T-cell (primary cell): ENCODE measurements around the gene TBX10. TPM values are rescaled to one million over a fixed set of nuclear protein-coding genes. Genes with fewer than 3 reads are reported as not detected.
"Not testable (repeated sequence)": the region's sequence is repeated elsewhere in the genome, so short reads cannot be mapped to it uniquely, and the experiment has no call there.

Source experiments
- ATAC-seq, 4 experiments: fragments of 200-7000 bp in 3 of 4; fragments of 150-1000 bp in 1 of 4; cut with Tn5 transposase; replicated peaks in 1 of 4; 1 replicate in 3 of 4; 2 replicates in 1 of 4; pipeline ENCODE4 v1.10.0; 2021; ENCODE audit warnings: moderate library complexity in 3 of 4, mild to moderate bottlenecking in 2 of 4, moderate number of reproducible peaks in 1 of 4
- CTCF ChIA-PET, 2 donors: fragments of 300-600 bp; sonication (Branson Sonifier 250); formaldehyde crosslinking; loops; one replicate each; lab custom pipeline; 2022; ENCODE audit warnings: antibody characterized with exemption in 2 of 2; lab: Charles Lee
- POLR2A ChIA-PET, 2 donors: fragments of 300-600 bp; sonication (Branson Sonifier 250); formaldehyde crosslinking; loops; one replicate each; lab custom pipeline; 2022; ENCODE audit warnings: antibody characterized with exemption in 2 of 2; lab: Charles Lee
- DNase-seq, 35 experiments: peaks; one replicate each; pipeline versions ENCODE4 v3.0.0 to v3.0.0-alpha.2; 2013 to 2023
- H3K27ac ChIP-seq: one replicate; pipeline ENCODE4 v1.5.1; 2013; ENCODE audit warnings: low read length
- H3K27me3 ChIP-seq, 2 experiments: replicated peaks in 1 of 2; 1 replicate in 1 of 2; 2 replicates in 1 of 2; pipeline versions ENCODE4 v1.6.1 to v1.7.0; 2013; ENCODE audit warnings: low read length in 1 of 2, mixed read lengths in 1 of 2; ENCODE audit not compliant: control insufficient read depth in 2 of 2, insufficient read depth in 2 of 2; ENCODE audit errors: extremely low read depth in 1 of 2
- H3K36me3 ChIP-seq, 2 donors: 1 replicate in 1 of 2; 2 replicates in 1 of 2; pipeline versions ENCODE4 v1.6.1 to v1.7.0; 2013; ENCODE audit warnings: low read length in 1 of 2; ENCODE audit not compliant: control insufficient read depth in 2 of 2, insufficient read depth in 1 of 2; ENCODE audit errors: extremely low read depth in 1 of 2
- H3K4me1 ChIP-seq, 2 experiments: 1 replicate in 1 of 2; 2 replicates in 1 of 2; pipeline versions ENCODE4 v1.6.1 to v1.7.0; 2013; ENCODE audit warnings: low read length in 2 of 2, mixed read lengths in 1 of 2; ENCODE audit not compliant: insufficient read depth in 2 of 2, control insufficient read depth in 1 of 2; ENCODE audit errors: extremely low read depth in 1 of 2
- H3K4me3 ChIP-seq, 2 donors: 1 replicate in 1 of 2; 2 replicates in 1 of 2; pipeline versions ENCODE4 v1.5.1 to v1.7.0; 2013; ENCODE audit warnings: mild to moderate bottlenecking in 2 of 2, low read length in 1 of 2, moderate library complexity in 1 of 2; ENCODE audit not compliant: control insufficient read depth in 1 of 2; ENCODE audit errors: extremely low read depth in 1 of 2
- H3K9me3 ChIP-seq: 2 replicates; pipeline ENCODE4 v1.7.0; 2013
- H3K27ac Mint-ChIP-seq, 2 donors: one replicate each; pipeline ENCODE4 v1.8.0; 2020 to 2021; ENCODE audit warnings: mild to moderate bottlenecking in 2 of 2, mixed read lengths in 2 of 2
- H3K27me3 Mint-ChIP-seq, 2 donors: one replicate each; pipeline ENCODE4 v1.8.0; 2021 to 2022; ENCODE audit warnings: mixed read lengths in 2 of 2
- H3K36me3 Mint-ChIP-seq: one replicate; pipeline ENCODE4 v1.8.0; 2021; ENCODE audit warnings: mixed read lengths
- H3K4me1 Mint-ChIP-seq, 3 donors: one replicate each; pipeline ENCODE4 v1.8.0; 2020 to 2022; ENCODE audit warnings: mixed read lengths in 3 of 3, mild to moderate bottlenecking in 1 of 3
- H3K4me3 Mint-ChIP-seq, 3 donors: one replicate each; pipeline ENCODE4 v1.8.0; 2020 to 2022; ENCODE audit warnings: mild to moderate bottlenecking in 3 of 3, mixed read lengths in 3 of 3, moderate library complexity in 3 of 3
- H3K9me3 Mint-ChIP-seq, 3 donors: one replicate each; pipeline ENCODE4 v1.8.0; 2020 to 2022; ENCODE audit warnings: mixed read lengths in 3 of 3
- WGBS: methylation state at CpG from one replicate; pipeline ENCODE4 v1.1.5; 2013; ENCODE audit warnings: missing lambda C conversion rate; ENCODE audit not compliant: insufficient coverage; 5-methylcytosine and 5-hydroxymethylcytosine counted together
- total RNA-seq, 35 experiments: library from RNA in 6 of 35; stranded (reverse) in 6 of 35; fragments of 120-200 nt in 1 of 35; gene quantifications; one replicate each; pipeline versions ENCODE4 v1.2.1 to v1.2.4 and lab custom pipeline; 2013 to 2026

Gene TBX10
- total RNA-seq = not detected
- not detected for total RNA-seq (2013)
- total RNA-seq (lab: John Stamatoyannopoulos, UW) = 0 to 0.10 (median 0) reads per million in 29 experiments

GRCh38 chr11:67639438-67639859 is at the start of gene TBX10:
TBX10 (minus strand) TSS chr11:67639763; CDS start chr11:67639472, 291 bp downstream.
- Mint-ChIP-seq H3K36me3 (no peaks in the 10 kb centered on the region), H3K9me3 (no peaks in the 10 kb centered on the region), H3K4me3 (no peak within 1 kb of the TSS), H3K27ac (no peak within 1 kb of the TSS), H3K4me1 (peaks cover 0 to 4% (median 0%) of the 10 kb centered on the region in 3 donors), H3K27me3 (no peaks in the 10 kb centered on the region)
- Histone ChIP-seq H3K4me3 (no peak within 1 kb of the TSS), H3K9me3 (no peaks in the 10 kb centered on the region), H3K36me3 (no peaks in the 10 kb centered on the region), H3K27ac (no peak within 1 kb of the TSS), H3K4me1 (peaks cover 0 to 6% of the 10 kb centered on the region in 2 experiments), H3K27me3 (peaks cover 0 to 32% of the 10 kb centered on the region in 2 experiments)
- ChIA-PET POLR2A (interaction anchor here in 1 of 2 donors (0.6 kb wide), 1 partner anchor 385 kb away, joined by 3 read pairs; no protein-coding TSS in a partner anchor), CTCF (no interaction called here)
- 80% methylated on average over 12 of the region's 18 CpGs for WGBS
- ATAC-seq = no peak
- no peak for DNase-seq

DNA sequence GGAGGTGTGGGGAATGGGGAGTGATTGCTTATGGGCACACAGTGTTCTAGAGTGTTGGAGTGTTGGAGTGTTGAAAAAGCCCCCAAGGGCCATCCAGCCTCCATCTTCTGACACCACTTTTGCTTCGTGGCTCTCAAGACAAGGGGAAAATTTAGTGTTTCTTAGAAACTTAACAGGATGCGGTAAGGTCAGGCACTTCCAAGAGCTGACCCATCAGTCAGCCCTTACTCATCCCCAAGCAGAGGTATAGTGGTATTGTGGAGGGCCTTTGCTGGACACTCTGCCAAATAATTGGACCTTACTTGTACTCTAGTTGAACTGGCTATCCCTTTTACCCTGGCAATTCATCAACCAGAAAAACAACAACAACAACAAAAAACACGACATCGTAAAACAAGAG is 49.6 kb upstream of the TBX10 start:
- ChIA-PET POLR2A (no interaction called here), CTCF (no interaction called here)
- Mint-ChIP-seq H3K27me3 (peaks cover 16 to 23% of the 10 kb centered on the region in 2 donors), H3K36me3 (no peaks in the 10 kb centered on the region), H3K4me1 (no peaks in the 10 kb centered on the region), H3K27ac (no peak overlapping the region), H3K9me3 (no peaks in the 10 kb centered on the region), H3K4me3 (no peak overlapping the region)
- ATAC-seq = no peak
- H3K36me3 ChIP-seq = no peaks in the 10 kb centered on the region
- no peak overlapping the region for H3K4me3 ChIP-seq
- no peak for DNase-seq
- H3K27me3 ChIP-seq = peaks cover 0 to 17% of the 10 kb centered on the region in 2 experiments
- H3K4me1 ChIP-seq = no peaks in the 10 kb centered on the region
- H3K27ac ChIP-seq = no peak overlapping the region
- WGBS = no CpG with 5 or more reads among the region's 4 CpGs
- no peaks in the 10 kb centered on the region for H3K9me3 ChIP-seq

DNA sequence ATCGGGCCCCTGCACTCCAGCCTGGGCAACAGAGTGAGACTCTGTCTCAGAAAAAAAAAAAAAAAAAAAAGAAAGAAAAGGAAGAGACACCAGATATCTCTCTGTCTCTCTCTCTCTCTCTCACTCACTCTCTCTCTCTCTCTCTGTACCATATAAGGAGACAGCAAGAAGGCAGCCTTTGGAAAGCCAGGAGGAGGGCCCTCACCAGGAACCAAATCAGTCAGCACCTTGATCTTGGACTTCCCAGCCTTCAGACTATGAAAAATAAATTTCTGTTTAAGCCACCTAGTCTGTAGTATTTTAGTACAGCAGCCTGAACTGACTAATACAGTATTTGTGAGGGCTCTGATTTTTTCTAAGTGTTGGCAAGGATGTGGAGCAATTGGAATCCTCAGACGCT is 48.4 kb upstream of the TBX10 start:
- Mint-ChIP-seq H3K27ac (no peak overlapping the region), H3K27me3 (peaks cover 16 to 23% of the 10 kb centered on the region in 2 donors), H3K4me3 (no peak overlapping the region), H3K4me1 (no peaks in the 10 kb centered on the region), H3K9me3 (no peaks in the 10 kb centered on the region), H3K36me3 (no peaks in the 10 kb centered on the region)
- Histone ChIP-seq H3K9me3 (no peaks in the 10 kb centered on the region), H3K4me3 (no peak overlapping the region), H3K27ac (no peak overlapping the region), H3K4me1 (no peaks in the 10 kb centered on the region), H3K36me3 (no peaks in the 10 kb centered on the region), H3K27me3 (peaks cover 0 to 20% of the 10 kb centered on the region in 2 experiments)
- WGBS = no CpG with 5 or more reads among the region's 2 CpGs
- ATAC-seq (no peak), DNase-seq (no peak)
- ChIA-PET POLR2A (no interaction called here), CTCF (no interaction called here)

DNA sequence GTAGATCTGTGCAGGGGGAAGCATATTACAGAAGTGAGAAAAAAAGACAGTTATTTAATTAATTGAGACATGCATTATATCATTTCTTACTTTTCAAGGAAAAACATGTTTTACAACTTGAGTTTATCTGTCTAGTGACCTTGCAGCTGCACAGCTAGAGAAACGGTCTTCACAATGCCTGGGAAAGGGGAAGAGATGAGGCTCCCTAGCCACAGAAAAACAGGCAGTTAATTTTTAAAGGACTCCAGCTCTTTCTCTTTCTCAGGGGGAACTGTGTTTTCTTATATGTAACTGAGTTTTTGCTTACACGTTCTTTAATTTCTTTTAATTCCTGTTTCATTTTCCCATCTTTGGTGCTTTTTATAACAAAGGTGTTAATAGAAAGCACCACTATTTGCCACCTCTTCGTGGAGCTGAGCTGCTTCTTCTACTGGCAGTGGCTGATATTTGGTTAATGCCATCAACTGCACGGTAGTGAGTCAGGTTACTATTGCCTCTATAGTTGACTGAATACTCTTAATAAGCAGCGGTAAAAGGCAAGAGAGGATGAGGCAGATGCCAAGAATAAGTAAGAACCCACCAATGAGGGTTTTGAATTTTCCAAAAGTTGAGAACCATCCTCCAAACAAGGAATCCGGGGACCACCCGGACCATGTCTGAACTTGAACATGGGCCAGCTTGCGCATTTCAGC is 46.2 kb upstream of the TBX10 start:
- H3K4me1 Mint-ChIP-seq, H3K9me3 ChIP-seq, H3K36me3 ChIP-seq, H3K4me3 ChIP-seq, H3K4me1 ChIP-seq, H3K27ac Mint-ChIP-seq, CTCF ChIA-PET, H3K36me3 Mint-ChIP-seq, H3K27ac ChIP-seq, ATAC-seq, H3K4me3 Mint-ChIP-seq, DNase-seq, H3K9me3 Mint-ChIP-seq: not testable (repeated sequence)
- POLR2A ChIA-PET = interaction anchor here in 1 of 2 donors (0.7 kb wide), 1 partner anchor 345 kb away, joined by 3 read pairs; no protein-coding TSS in a partner anchor
- H3K27me3 ChIP-seq = peaks cover 0 to 20% of the 10 kb centered on the region in 2 experiments
- 72% methylated on average over 3 of the region's 8 CpGs for WGBS
- H3K27me3 Mint-ChIP-seq = peaks cover 16 to 23% of the 10 kb centered on the region in 2 donors

DNA sequence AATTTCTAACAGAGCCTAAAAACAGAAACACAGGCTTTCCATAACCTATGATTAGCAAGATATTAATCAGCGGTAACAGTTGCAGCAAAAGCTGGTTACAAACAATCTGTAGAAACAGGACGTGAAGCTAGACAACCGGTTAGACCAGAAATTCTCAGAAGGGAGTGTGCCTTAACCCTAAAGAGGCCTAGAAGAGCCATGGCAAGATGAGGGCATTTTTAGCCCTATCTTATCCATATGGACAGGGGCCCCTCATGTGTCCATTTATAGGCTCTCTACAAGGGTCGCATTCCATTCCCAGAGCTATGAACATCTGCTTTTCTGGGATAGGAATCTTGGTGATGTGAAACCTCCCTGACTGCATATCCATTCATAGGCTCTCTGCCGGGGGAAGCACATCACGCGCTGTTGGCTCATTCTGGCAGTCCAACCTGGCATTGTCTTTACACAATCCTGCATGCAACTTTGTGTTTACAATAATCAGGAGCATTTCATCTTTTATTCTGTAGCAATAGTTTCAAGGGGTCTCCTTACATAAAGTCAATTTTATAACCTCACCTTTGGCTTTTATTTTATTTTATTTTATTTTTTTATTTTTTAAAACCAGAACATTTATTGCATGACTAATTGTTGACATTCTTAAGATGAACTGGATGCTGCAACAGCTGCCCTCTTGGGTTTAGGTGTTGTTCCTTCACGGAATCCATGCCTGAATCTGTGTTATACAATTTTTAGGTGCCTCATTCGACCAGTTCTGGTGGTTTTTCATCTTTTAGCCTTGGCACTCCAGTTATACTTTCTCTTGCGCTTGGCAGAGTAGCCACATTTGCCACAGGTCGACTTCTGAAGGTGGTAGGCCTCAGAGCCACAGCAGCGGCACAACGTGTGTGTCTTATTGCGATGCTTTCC is 42.8 kb upstream of the TBX10 start:
- H3K9me3 ChIP-seq, POLR2A ChIA-PET, H3K36me3 Mint-ChIP-seq, H3K4me3 ChIP-seq, H3K4me1 ChIP-seq, H3K4me1 Mint-ChIP-seq, H3K27ac ChIP-seq, H3K27me3 Mint-ChIP-seq, DNase-seq, H3K27ac Mint-ChIP-seq, ATAC-seq, H3K36me3 ChIP-seq, H3K9me3 Mint-ChIP-seq, H3K4me3 Mint-ChIP-seq: not testable (repeated sequence)
- H3K27me3 ChIP-seq = peaks cover 0 to 11% of the 10 kb centered on the region in 2 experiments
- CTCF ChIA-PET = interaction anchor here in 1 of 2 donors (0.6 kb wide), 1 partner anchor 54 kb away, joined by 3 read pairs; no protein-coding TSS in a partner anchor
- 76% methylated on average over 7 of the region's 14 CpGs for WGBS

GRCh38 chr11:67680696-67681470 is 41.3 kb upstream of the TBX10 start:
- WGBS = no CpG with 5 or more reads among the region's 3 CpGs
- POLR2A ChIA-PET = no interaction called here

More at GRCh38 chr11:67680696-67681470, 41.3 kb upstream of the TBX10 start:
- no peak for DNase-seq
- Histone ChIP-seq H3K27me3 (peaks cover 0 to 10% of the 10 kb centered on the region in 2 experiments), H3K27ac (no peak overlapping the region), H3K4me1 (no peaks in the 10 kb centered on the region), H3K36me3 (no peaks in the 10 kb centered on the region), H3K9me3 (no peaks in the 10 kb centered on the region), H3K4me3 (no peak overlapping the region)
- CTCF ChIA-PET = no interaction called here
- Mint-ChIP-seq H3K36me3 (no peaks in the 10 kb centered on the region), H3K4me1 (no peaks in the 10 kb centered on the region), H3K9me3 (peaks cover 0 to 4% (median 0%) of the 10 kb centered on the region in 3 donors), H3K4me3 (no peak overlapping the region), H3K27ac (no peak overlapping the region), H3K27me3 (peaks cover 1 to 6% of the 10 kb centered on the region in 2 donors)
- ATAC-seq = no peak
